ENCODE results near the gene FAM9C. TPM values are rescaled to one million over a fixed set of nuclear protein-coding genes. Genes with fewer than 3 reads are reported as not detected.

The FAM9C gene
- total RNA-seq, 1 donor from 2014 or later = not detected

DNA sequence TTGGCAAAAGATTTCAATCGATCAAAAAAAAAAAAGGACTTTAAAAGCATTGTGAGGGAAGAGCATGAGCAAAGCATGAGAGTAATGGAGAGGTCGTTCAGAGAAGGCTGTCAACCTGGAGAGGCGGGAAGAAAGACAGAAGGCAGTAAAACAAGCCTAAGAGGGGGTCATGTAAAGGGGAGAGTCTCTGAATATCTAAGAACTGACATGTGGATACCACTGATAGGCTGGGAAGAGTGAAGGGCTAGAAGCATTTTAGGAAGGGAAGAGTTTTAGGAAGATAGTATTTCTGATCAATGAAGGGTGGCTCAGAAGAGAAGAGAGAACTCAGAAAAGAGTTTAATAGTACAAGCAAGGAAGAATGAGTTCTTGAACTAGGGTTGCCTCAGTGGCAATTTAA lies 7.5 kb downstream of the FAM9C start:
- H3K27me3 ChIP-seq (ENCODE audit: control insufficient read depth, insufficient read depth, low read length) = no peaks in the 10 kb centered on the region
- TF ChIP-seq, protein P1, sequence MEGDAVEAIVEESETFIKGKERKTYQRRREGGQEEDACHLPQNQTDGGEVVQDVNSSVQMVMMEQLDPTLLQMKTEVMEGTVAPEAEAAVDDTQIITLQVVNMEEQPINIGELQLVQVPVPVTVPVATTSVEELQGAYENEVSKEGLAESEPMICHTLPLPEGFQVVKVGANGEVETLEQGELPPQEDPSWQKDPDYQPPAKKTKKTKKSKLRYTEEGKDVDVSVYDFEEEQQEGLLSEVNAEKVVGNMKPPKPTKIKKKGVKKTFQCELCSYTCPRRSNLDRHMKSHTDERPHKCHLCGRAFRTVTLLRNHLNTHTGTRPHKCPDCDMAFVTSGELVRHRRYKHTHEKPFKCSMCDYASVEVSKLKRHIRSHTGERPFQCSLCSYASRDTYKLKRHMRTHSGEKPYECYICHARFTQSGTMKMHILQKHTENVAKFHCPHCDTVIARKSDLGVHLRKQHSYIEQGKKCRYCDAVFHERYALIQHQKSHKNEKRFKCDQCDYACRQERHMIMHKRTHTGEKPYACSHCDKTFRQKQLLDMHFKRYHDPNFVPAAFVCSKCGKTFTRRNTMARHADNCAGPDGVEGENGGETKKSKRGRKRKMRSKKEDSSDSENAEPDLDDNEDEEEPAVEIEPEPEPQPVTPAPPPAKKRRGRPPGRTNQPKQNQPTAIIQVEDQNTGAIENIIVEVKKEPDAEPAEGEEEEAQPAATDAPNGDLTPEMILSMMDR (IDR thresholded peaks at IDR 0.05; ENCODE audit: insufficient read depth, low read length, poor library complexity, severe bottlenecking) = no peak
- H3K36me3 ChIP-seq (ENCODE audit: control insufficient read depth, insufficient read depth, low read length) = no peaks in the 10 kb centered on the region
- no peak overlapping the region for H3K4me3 ChIP-seq (ENCODE audit: low read depth, low read length)
- DNase-seq (ENCODE audit: low read depth) = no peak

DNA sequence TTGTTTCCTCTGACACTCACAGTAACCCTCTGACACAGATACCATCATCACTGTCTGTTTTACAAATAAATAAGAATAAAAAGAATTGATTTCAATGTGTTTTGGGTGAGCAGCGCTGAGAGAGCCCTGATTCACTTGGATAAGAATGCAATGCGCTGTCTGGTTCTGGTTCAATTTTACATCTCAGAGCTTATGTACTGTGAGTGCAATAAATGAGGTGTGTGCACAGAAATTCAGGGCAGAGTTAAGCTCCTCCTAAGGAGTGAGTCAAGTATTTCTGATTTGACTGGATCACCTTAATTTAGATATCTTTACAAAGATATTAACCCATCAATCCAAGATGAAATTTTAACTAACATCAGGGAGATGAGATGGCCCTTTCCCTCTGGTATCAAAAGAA lies 11.2 kb downstream of the FAM9C start:
- DNase-seq (ENCODE audit: low read depth) = no peak
- H3K27me3 ChIP-seq (ENCODE audit: control insufficient read depth, insufficient read depth, low read length) = no peaks in the 10 kb centered on the region
- no peaks in the 10 kb centered on the region for H3K36me3 ChIP-seq (ENCODE audit: control insufficient read depth, insufficient read depth, low read length)
- TF ChIP-seq, protein P1 (IDR thresholded peaks at IDR 0.05; ENCODE audit: insufficient read depth, low read length, poor library complexity, severe bottlenecking) = no peak
- no peak overlapping the region for H3K4me3 ChIP-seq (ENCODE audit: low read depth, low read length)

DNA sequence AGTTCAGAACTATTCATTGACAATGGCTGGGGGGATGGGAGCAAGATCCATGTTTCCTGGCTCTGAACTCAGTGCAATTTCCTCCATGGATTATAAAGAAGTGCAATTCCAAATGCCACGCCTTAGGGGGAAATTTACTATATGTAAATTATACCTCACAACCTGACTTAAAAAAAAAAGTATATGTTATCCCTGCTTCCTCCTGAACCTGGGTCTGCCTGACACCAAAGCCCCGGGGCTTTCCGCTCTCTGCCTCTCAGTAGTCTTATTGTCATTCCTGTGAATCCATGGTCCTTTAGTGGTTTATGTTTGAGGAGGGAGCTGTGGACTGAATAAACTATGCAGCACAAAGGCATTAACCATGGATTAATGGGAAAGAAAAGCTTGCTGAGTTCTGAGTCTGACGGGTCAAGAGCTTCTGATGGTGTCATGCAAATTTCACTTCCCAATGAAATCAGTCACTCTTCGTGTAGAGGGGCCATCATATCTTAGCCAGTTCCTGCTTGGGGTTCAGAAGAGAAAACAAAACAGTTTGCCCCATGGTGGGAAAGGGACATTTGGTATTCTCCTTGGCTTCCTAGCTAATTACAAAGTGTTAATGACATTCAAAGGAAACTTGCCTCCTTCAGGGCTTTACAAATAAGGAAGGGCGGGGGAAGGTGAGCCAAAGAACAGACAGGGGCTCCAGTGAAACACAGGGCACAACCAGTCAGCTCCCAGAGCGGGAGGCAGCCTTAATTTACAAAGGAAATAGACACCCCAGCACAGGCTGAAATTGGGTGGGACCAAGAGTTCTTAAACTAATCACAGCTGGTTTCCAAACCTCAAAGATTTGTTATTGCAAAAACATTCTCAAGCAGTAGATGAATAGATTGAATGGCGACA lies 14.3 kb downstream of the FAM9C start:
- Histone ChIP-seq H3K27me3 (ENCODE audit: control insufficient read depth, insufficient read depth, low read length) (no peaks in the 10 kb centered on the region), H3K36me3 (ENCODE audit: control insufficient read depth, insufficient read depth, low read length) (no peaks in the 10 kb centered on the region), H3K4me3 (ENCODE audit: low read depth, low read length) (no peak overlapping the region)
- DNase-seq (ENCODE audit: low read depth) = no peak
- TF ChIP-seq, protein P1 (IDR thresholded peaks at IDR 0.05; ENCODE audit: insufficient read depth, low read length, poor library complexity, severe bottlenecking) = no peak

DNA sequence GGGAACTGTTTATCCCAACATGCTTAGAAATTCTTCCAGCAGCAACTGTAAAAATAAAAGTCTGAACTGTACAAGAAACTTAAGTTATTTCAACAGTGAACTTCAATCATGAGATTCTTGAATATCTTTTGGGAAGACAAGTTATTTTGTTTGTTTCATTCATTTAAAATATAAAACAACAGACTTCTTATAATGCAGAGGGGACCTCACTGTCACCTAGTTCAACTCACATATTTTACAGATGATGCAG lies 14.9 kb downstream of the FAM9C start:
- Histone ChIP-seq H3K36me3 (ENCODE audit: control insufficient read depth, insufficient read depth, low read length) (no peaks in the 10 kb centered on the region), H3K4me3 (ENCODE audit: low read depth, low read length) (no peak overlapping the region), H3K27me3 (ENCODE audit: control insufficient read depth, insufficient read depth, low read length) (no peaks in the 10 kb centered on the region)
- DNase-seq (ENCODE audit: low read depth) = no peak
- TF ChIP-seq, protein P1 (IDR thresholded peaks at IDR 0.05; ENCODE audit: insufficient read depth, low read length, poor library complexity, severe bottlenecking) = no peak

DNA sequence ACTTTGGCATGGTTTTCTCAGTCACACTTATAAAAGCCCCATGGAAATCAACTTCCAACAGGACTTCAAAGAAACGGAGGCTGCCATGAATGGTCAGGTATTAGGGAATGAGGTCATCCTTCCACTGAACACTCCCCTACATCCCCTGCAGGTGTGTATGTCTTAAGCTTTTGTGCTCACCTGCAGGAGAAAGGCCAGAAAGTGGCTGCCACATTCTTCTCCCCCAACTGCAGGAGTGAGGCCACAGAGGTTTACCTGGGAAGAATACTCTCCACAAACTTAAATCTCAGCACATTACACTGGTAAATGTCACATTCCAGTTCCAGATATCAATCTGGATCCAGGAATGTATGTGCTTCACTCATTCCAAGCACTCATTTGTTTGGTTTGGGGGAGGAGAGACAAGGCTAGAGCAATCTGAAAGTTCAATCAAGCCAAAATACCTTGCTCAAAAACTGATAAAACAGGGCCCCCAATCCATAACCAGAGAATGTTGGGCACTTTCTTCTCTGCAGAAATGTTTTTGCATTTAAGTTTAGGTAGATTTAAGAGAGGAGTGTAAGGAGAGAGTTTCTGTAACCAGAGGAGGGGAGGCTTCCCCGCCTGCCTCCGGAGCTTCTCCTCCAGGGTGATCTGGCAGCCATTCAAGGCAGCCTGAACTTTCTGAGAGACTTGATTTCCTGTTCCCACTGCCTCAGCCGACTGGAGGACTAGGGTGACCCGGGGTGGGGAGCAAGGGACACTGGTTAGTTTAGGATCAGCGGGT lies 15.4 kb downstream of the FAM9C start:
- no peak for DNase-seq (ENCODE audit: low read depth)
- TF ChIP-seq, protein P1 (IDR thresholded peaks at IDR 0.05; ENCODE audit: insufficient read depth, low read length, poor library complexity, severe bottlenecking) = no peak
- H3K4me3 ChIP-seq (ENCODE audit: low read depth, low read length) = no peak overlapping the region
- H3K27me3 ChIP-seq (ENCODE audit: control insufficient read depth, insufficient read depth, low read length) = no peaks in the 10 kb centered on the region
- no peaks in the 10 kb centered on the region for H3K36me3 ChIP-seq (ENCODE audit: control insufficient read depth, insufficient read depth, low read length)
